Keratinocyte (primary cell): Measurements from ENCODE around the gene SCP2. TPM values are rescaled to one million over a fixed set of nuclear protein-coding genes. Genes with fewer than 3 reads are reported as not detected.

ENCODE experiments used
- DNase-seq: peaks from one replicate; pipeline ENCODE4 v3.0.0-alpha.2; 2011; ENCODE audit warnings: low read depth, missing footprints, low spot score
- FAIRE-seq: peaks from 2 replicates; lab custom pipeline; 2011; peaks lifted over from hg19 to GRCh38; lab: Jason Lieb, UNC
- H2AFZ ChIP-seq: 2 replicates; pipeline ENCODE4 v1.6.0; 2012; ENCODE audit warnings: low read length, control low read depth, inconsistent platforms; ENCODE audit not compliant: control insufficient read depth
- H3K27ac ChIP-seq: 2 replicates; pipeline ENCODE4 v1.5.1; 2011; ENCODE audit warnings: low read length; ENCODE audit not compliant: control insufficient read depth, insufficient read depth
- H3K27me3 ChIP-seq: 3 replicates; pipeline ENCODE4 v1.6.0; 2011; ENCODE audit warnings: low read length; ENCODE audit not compliant: control insufficient read depth, insufficient read depth; ENCODE audit errors: extremely low read depth
- H3K36me3 ChIP-seq, 2 experiments: 2 replicates in 1 of 2; 3 replicates in 1 of 2; pipeline ENCODE4 v1.5.1; 2011; ENCODE audit warnings: low read length in 2 of 2, mild to moderate bottlenecking in 1 of 2; ENCODE audit not compliant: control insufficient read depth in 2 of 2, insufficient read depth in 2 of 2; ENCODE audit errors: extremely low read depth in 1 of 2
- H3K4me1 ChIP-seq: 3 replicates; pipeline ENCODE4 v1.5.1; 2011; ENCODE audit warnings: low read length; ENCODE audit not compliant: control insufficient read depth, insufficient read depth; ENCODE audit errors: extremely low read depth
- H3K4me2 ChIP-seq: 3 replicates; pipeline ENCODE4 v1.6.0; 2011; ENCODE audit warnings: low read depth, low read length; ENCODE audit not compliant: control insufficient read depth, insufficient read depth; ENCODE audit errors: extremely low read depth
- H3K4me3 ChIP-seq, 3 experiments: fragments of 200-600 bp in 1 of 3; sonication (generic) in 1 of 3; 2 replicates in 2 of 3; 3 replicates in 1 of 3; pipeline ENCODE4 v1.5.1; 2011 to 2016; ENCODE audit warnings: low read length in 3 of 3, mild to moderate bottlenecking in 3 of 3, control low read depth in 2 of 3, inconsistent platforms in 1 of 3, low read depth in 1 of 3, mixed read lengths in 1 of 3, mixed run types in 1 of 3, moderate library complexity in 1 of 3; ENCODE audit not compliant: control insufficient read depth in 2 of 3, insufficient read depth in 2 of 3; ENCODE audit errors: extremely low read depth in 1 of 3
- H3K79me2 ChIP-seq: 2 replicates; pipeline ENCODE4 v1.6.0; 2012; ENCODE audit warnings: low read length; ENCODE audit not compliant: control insufficient read depth, insufficient read depth
- H3K9ac ChIP-seq: 3 replicates; pipeline ENCODE4 v1.6.0; 2011; ENCODE audit warnings: low read length; ENCODE audit not compliant: control insufficient read depth, insufficient read depth; ENCODE audit errors: extremely low read depth
- H3K9me1 ChIP-seq: 3 replicates; pipeline ENCODE4 v1.6.0; 2011; ENCODE audit warnings: low read length; ENCODE audit not compliant: control insufficient read depth, insufficient read depth; ENCODE audit errors: extremely low read depth
- H3K9me3 ChIP-seq: 2 replicates; pipeline ENCODE4 v1.5.1; 2012; ENCODE audit warnings: low read depth, low read length; ENCODE audit not compliant: control insufficient read depth
- H4K20me1 ChIP-seq: 3 replicates; pipeline ENCODE4 v1.6.0; 2011; ENCODE audit warnings: low read length; ENCODE audit not compliant: control insufficient read depth, insufficient read depth; ENCODE audit errors: extremely low read depth
- CTCF ChIP-seq, 3 experiments: IDR thresholded peaks in 1 of 3; conservative IDR thresholded peaks in 1 of 3; optimal IDR thresholded peaks in 1 of 3; 2 replicates in 2 of 3; 3 replicates in 1 of 3; pipeline versions ENCODE3 to v1.5.1; 2011; ENCODE audit warnings: low read length in 3 of 3, mild to moderate bottlenecking in 3 of 3, moderate library complexity in 2 of 3, control low read depth in 1 of 3, inconsistent platforms in 1 of 3; ENCODE audit not compliant: insufficient read depth in 2 of 3; ENCODE audit errors: extremely low read depth in 1 of 3
- EZH2 ChIP-seq: IDR thresholded peaks from one replicate; pipeline ENCODE4 v1.6.1; 2012; ENCODE audit warnings: inconsistent platforms, mild to moderate bottlenecking, low read length, moderate library complexity
- dilution Hi-C: fragments of 300-500 bp; cut with MboI; formaldehyde crosslinking; loops from one replicate; pipeline ENCODE4 v1.7.0; 2020; ENCODE audit warnings: low sequenced_read_pairs; ENCODE audit not compliant: extremely low pct_ligation_motif_present
- polyA plus RNA-seq, 5 experiments: library from polyadenylated mRNA; depleted of rRNA in 3 of 5; stranded (reverse) in 3 of 5; stranded (forward) in 1 of 5; unstranded in 1 of 5; fragments of >200 nt; gene quantifications; 1 replicate in 1 of 5; 2 replicates in 3 of 5; 3 replicates in 1 of 5; pipeline versions ENCODE4 v1.2.1 to v1.2.3, GENCODE V29; 2011 to 2012; ENCODE audit warnings: missing spikeins in 2 of 5, low read depth in 1 of 5, low replicate concordance in 1 of 5

Gene SCP2
- polyA plus RNA-seq, 1 donor (not counting 4 experiments of a cell fraction or from before 2014, with no cell fraction given), result 116 TPM

- dilution Hi-C loops, result no loop called here
- TF ChIP-seq EZH2 (no peak), CTCF (optimal IDR thresholded peaks at IDR 0.05 in 1 of 3, IDR thresholded peaks at IDR 0.05 in 1 of 3, conservative IDR thresholded peaks at IDR 0.05 in 1 of 3; ENCODE audit: extremely low read depth in 1 of 3, insufficient read depth in 2 of 3, low read length in 3 of 3) (no peak)
These were observed 146.8 kb downstream of the SCP2 start for GRCh38 chr1:53073868-53074311.

GRCh38 chr1:53074313-53075154, 147.5 kb downstream of the SCP2 start:
- H3K9me1 ChIP-seq, result no peaks in the 10 kb centered on the region
- H3K4me1 ChIP-seq, result no peaks in the 10 kb centered on the region
- H3K27me3 ChIP-seq, result peaks cover 5% of the 10 kb centered on the region
- no peak overlapping the region for H3K4me2 ChIP-seq
- dilution Hi-C loops, result no loop called here
- no peak for TF ChIP-seq EZH2
- no peak overlapping the region for H2AFZ ChIP-seq
- H3K36me3 ChIP-seq, result no peaks in the 10 kb centered on the region
- FAIRE-seq (no peak), DNase-seq (no peak)
- H3K9ac ChIP-seq, result no peak overlapping the region
- no peaks in the 10 kb centered on the region for H3K9me3 ChIP-seq
- H3K4me3 ChIP-seq, result no peak overlapping the region
- no peaks in the 10 kb centered on the region for H4K20me1 ChIP-seq
- H3K27ac ChIP-seq, result no peak overlapping the region
- no peaks in the 10 kb centered on the region for H3K79me2 ChIP-seq

More at GRCh38 chr1:53073868-53074311, 146.8 kb downstream of the SCP2 start:
- H3K27ac ChIP-seq, result no peak overlapping the region
- peaks cover 5% of the 10 kb centered on the region for H3K27me3 ChIP-seq
- no peaks in the 10 kb centered on the region for H3K4me1 ChIP-seq
- H2AFZ ChIP-seq, result no peak overlapping the region
- H4K20me1 ChIP-seq, result no peaks in the 10 kb centered on the region
- FAIRE-seq (no peak), DNase-seq (no peak)
- no peak overlapping the region for H3K4me2 ChIP-seq
- no peaks in the 10 kb centered on the region for H3K36me3 ChIP-seq
- no peaks in the 10 kb centered on the region for H3K79me2 ChIP-seq
- H3K9me1 ChIP-seq, result no peaks in the 10 kb centered on the region
- no peaks in the 10 kb centered on the region for H3K9me3 ChIP-seq
- no peak overlapping the region for H3K9ac ChIP-seq
- H3K4me3 ChIP-seq, result no peak overlapping the region
